Caco-2 (cell line): ENCODE measurements around the gene PKD2L1. TPM values are rescaled to one million over a fixed set of nuclear protein-coding genes. Genes with fewer than 3 reads are reported as not detected.
A peak's percentile ranks its signal among the peaks of the same experiment; 100 is the strongest.

Source experiments
- BruUV-seq: library from RNA; stranded (reverse); fragments of 400-500 nt; replicated peaks from 2 replicates; lab custom pipeline; 2021; lab: Mats Ljungman, UMichigan
- CTCF ChIA-PET: fragments of 300-600 bp; sonication (Branson Sonifier 250); formaldehyde crosslinking; loops from one replicate; lab custom pipeline; 2022; ENCODE audit warnings: antibody characterized with exemption; lab: Charles Lee
- POLR2A ChIA-PET: fragments of 300-600 bp; sonication (Branson Sonifier 250); formaldehyde crosslinking; loops from one replicate; lab custom pipeline; 2022; ENCODE audit warnings: antibody characterized with exemption; lab: Charles Lee
- DNase-seq, 2 experiments: peaks; one replicate each; pipeline versions ENCODE4 v3.0.0 to v3.0.0-alpha.2; 2020 to 2022
- H3K27me3 ChIP-seq: replicated peaks from 2 replicates; pipeline ENCODE4 v1.6.0; 2011; ENCODE audit warnings: low read length; ENCODE audit not compliant: control insufficient read depth, insufficient read depth
- H3K36me3 ChIP-seq: 2 replicates; pipeline ENCODE4 v1.5.1; 2011; ENCODE audit warnings: low read length; ENCODE audit not compliant: control insufficient read depth, insufficient read depth
- H3K4me1 ChIP-seq: fragments of 250-450 bp; sonication (Bioruptor Pico); 2 replicates; pipeline ENCODE4 v1.5.1; 2020; ENCODE audit warnings: mild to moderate bottlenecking
- H3K4me3 ChIP-seq: 2 replicates; pipeline ENCODE4 v1.5.1; 2011; ENCODE audit warnings: low read depth, mild to moderate bottlenecking, control low read depth, low read length
- H3K9me3 ChIP-seq: fragments of 250-450 bp; sonication (Bioruptor Pico); 2 replicates; pipeline ENCODE4 v1.5.1; 2020; ENCODE audit warnings: mild to moderate bottlenecking, moderate library complexity
- H3K27ac Mint-ChIP-seq: one replicate; pipeline ENCODE4 v1.8.0; 2022; ENCODE audit warnings: mixed read lengths; ENCODE audit not compliant: unreplicated experiment
- H3K27me3 Mint-ChIP-seq: one replicate; pipeline ENCODE4 v1.8.0; 2022; ENCODE audit warnings: mixed read lengths; ENCODE audit not compliant: insufficient read depth, unreplicated experiment
- H3K36me3 Mint-ChIP-seq: one replicate; pipeline ENCODE4 v1.8.0; 2022; ENCODE audit warnings: mild to moderate bottlenecking, mixed read lengths; ENCODE audit not compliant: insufficient read depth, unreplicated experiment
- H3K4me1 Mint-ChIP-seq: one replicate; pipeline ENCODE4 v1.8.0; 2022; ENCODE audit warnings: low read depth, mixed read lengths; ENCODE audit not compliant: unreplicated experiment
- H3K4me3 Mint-ChIP-seq: one replicate; pipeline ENCODE4 v1.8.0; 2022; ENCODE audit warnings: mild to moderate bottlenecking, moderate library complexity, mixed read lengths; ENCODE audit not compliant: unreplicated experiment
- H3K9me3 Mint-ChIP-seq: one replicate; pipeline ENCODE4 v1.8.0; 2022; ENCODE audit warnings: mixed read lengths; ENCODE audit not compliant: unreplicated experiment
- CTCF ChIP-seq, 2 experiments: fragments of 200-600 bp in 1 of 2; IDR thresholded peaks; 1 replicate in 1 of 2; 2 replicates in 1 of 2; pipeline versions ENCODE4 v1.5.1 to v1.8.0; 2011 to 2022; ENCODE audit warnings: antibody characterized with exemption in 1 of 2, control low read depth in 1 of 2, inconsistent platforms in 1 of 2, low read depth in 1 of 2, low read length in 1 of 2, mild to moderate bottlenecking in 1 of 2, moderate library complexity in 1 of 2; ENCODE audit not compliant: insufficient read depth in 1 of 2, severe bottlenecking in 1 of 2, unreplicated experiment in 1 of 2
- intact Hi-C: fragments of 100-400 bp; cut with micrococcal nuclease; formaldehyde crosslinking; loops from one replicate; pipeline ENCODE4 v1.10.0; 2022; ENCODE audit not compliant: unreplicated experiment
- total RNA-seq: library from RNA; stranded (reverse); gene quantifications from 2 replicates; pipeline ENCODE4 v1.2.3, GENCODE V29; 2022

The PKD2L1 gene
- total RNA-seq, 1 experiment from 2014 or later: not detected

DNA sequence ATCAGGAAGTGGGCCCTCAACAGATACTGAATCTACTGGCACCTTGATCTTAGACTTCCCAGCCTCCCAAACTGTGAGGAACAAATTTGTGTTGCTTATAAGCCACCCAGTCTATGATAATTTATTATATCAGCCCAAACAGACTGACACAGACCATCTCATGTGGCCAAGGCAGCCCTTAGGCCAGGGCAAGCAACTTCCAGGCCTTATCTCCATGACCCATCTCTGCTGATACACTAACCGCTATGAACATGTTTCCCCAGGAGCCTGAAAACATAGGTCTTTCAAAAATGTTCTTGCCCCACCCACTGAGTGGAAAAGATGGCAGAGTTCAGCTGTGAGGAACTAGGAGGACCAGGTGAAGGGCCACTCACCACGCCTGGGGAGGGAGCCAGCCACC lies 40.4 kb downstream of the PKD2L1 start:
- DNase-seq: no peak
- Histone ChIP-seq H3K9me3 (no peaks in the 10 kb centered on the region), H3K4me1 (peaks cover 9% of the 10 kb centered on the region), H3K27me3 (no peaks in the 10 kb centered on the region), H3K4me3 (no peak overlapping the region), H3K36me3 (no peaks in the 10 kb centered on the region)
- no peak overlapping the region for H3K4me3 Mint-ChIP-seq
- peaks cover 22% of the 10 kb centered on the region for H3K4me1 Mint-ChIP-seq
- no peaks in the 10 kb centered on the region for H3K27me3 Mint-ChIP-seq
- ChIA-PET POLR2A (no interaction called here), CTCF (no interaction called here)
- H3K9me3 Mint-ChIP-seq: no peaks in the 10 kb centered on the region
- intact Hi-C loops: no loop called here
- no peak for TF ChIP-seq CTCF (IDR thresholded peaks at IDR 0.05; ENCODE audit: insufficient read depth in 1 of 2, low read depth in 1 of 2, low read length in 1 of 2, severe bottlenecking in 1 of 2, unreplicated experiment in 1 of 2)
- peaks cover 20% of the 10 kb centered on the region for H3K36me3 Mint-ChIP-seq
- BruUV-seq: no TSS peak
- H3K27ac Mint-ChIP-seq: no peak overlapping the region

- Histone ChIP-seq H3K4me3 (no peak overlapping the region), H3K4me1 (peaks cover 9% of the 10 kb centered on the region), H3K36me3 (no peaks in the 10 kb centered on the region), H3K9me3 (no peaks in the 10 kb centered on the region), H3K27me3 (no peaks in the 10 kb centered on the region)
- no peak for DNase-seq
- CTCF ChIA-PET: no interaction called here
- BruUV-seq: no TSS peak
- H3K36me3 Mint-ChIP-seq: peaks cover 20% of the 10 kb centered on the region
- peaks cover 22% of the 10 kb centered on the region for H3K4me1 Mint-ChIP-seq
- H3K27ac Mint-ChIP-seq: no peak overlapping the region
- H3K27me3 Mint-ChIP-seq: no peaks in the 10 kb centered on the region
- POLR2A ChIA-PET: no interaction called here
- no peak for TF ChIP-seq CTCF (IDR thresholded peaks at IDR 0.05; ENCODE audit: insufficient read depth in 1 of 2, low read depth in 1 of 2, low read length in 1 of 2, severe bottlenecking in 1 of 2, unreplicated experiment in 1 of 2)
- peak overlapping the region; percentile 1 for H3K4me3 Mint-ChIP-seq
- intact Hi-C loops: no loop called here
- no peaks in the 10 kb centered on the region for H3K9me3 Mint-ChIP-seq
These were observed 41.8 kb downstream of the PKD2L1 start for GRCh38 chr10:100288196-100288595.

- H3K9me3 ChIP-seq: no peaks in the 10 kb centered on the region
- no TSS peak for BruUV-seq
- intact Hi-C loops: loop anchor here (2.0 kb wide), 1 partner anchor 13 kb away; no protein-coding TSS in a partner anchor
- H3K27me3 ChIP-seq: no peaks in the 10 kb centered on the region
- ChIA-PET CTCF (no interaction called here), POLR2A (no interaction called here)
- no peaks in the 10 kb centered on the region for H3K27me3 Mint-ChIP-seq
- H3K4me1 ChIP-seq: peaks cover 9% of the 10 kb centered on the region
- H3K4me3 Mint-ChIP-seq: peak overlapping the region; percentile 1
- H3K36me3 ChIP-seq: no peaks in the 10 kb centered on the region
- H3K9me3 Mint-ChIP-seq: no peaks in the 10 kb centered on the region
- no peak for DNase-seq
- peak overlapping the region; percentile 94 for H3K27ac Mint-ChIP-seq
- no peak overlapping the region for H3K4me3 ChIP-seq
- H3K36me3 Mint-ChIP-seq: peaks cover 20% of the 10 kb centered on the region
- no peak for TF ChIP-seq CTCF (IDR thresholded peaks at IDR 0.05; ENCODE audit: insufficient read depth in 1 of 2, low read depth in 1 of 2, low read length in 1 of 2, severe bottlenecking in 1 of 2, unreplicated experiment in 1 of 2)
- peaks cover 22% of the 10 kb centered on the region for H3K4me1 Mint-ChIP-seq
These were observed 42.3 kb downstream of the PKD2L1 start for GRCh38 chr10:100287756-100288155.
